GM23338 (cell line): Measurements from ENCODE around the gene FAM43A. TPM values are rescaled to one million over a fixed set of nuclear protein-coding genes. Genes with fewer than 3 reads are reported as not detected.

ENCODE experiments used
- ATAC-seq: fragments of 200-7000 bp; cut with Tn5 transposase; 3 replicates; pipeline ENCODE4 v1.9.1; 2020
- DNase-seq: peaks from one replicate; pipeline ENCODE4 v3.0.0-alpha.2; 2015; ENCODE audit warnings: low spot score
- H2AFZ ChIP-seq: fragments of 200-600 bp; sonication (generic); 2 replicates; pipeline ENCODE4 v1.8.0; 2016; ENCODE audit warnings: antibody characterized with exemption, mild to moderate bottlenecking, moderate library complexity
- H3F3A ChIP-seq: fragments of 200-600 bp; sonication (generic); replicated peaks from 2 replicates; pipeline ENCODE4 v1.8.0; 2017; ENCODE audit warnings: antibody characterized with exemption, mixed run types, low read depth
- H3K27ac ChIP-seq: fragments of 200-600 bp; sonication (generic); 2 replicates; pipeline ENCODE4 v1.6.1; 2016; ENCODE audit warnings: low read depth
- H3K27me3 ChIP-seq: fragments of 200-600 bp; sonication (generic); 2 replicates; pipeline ENCODE4 v1.8.0; 2016; ENCODE audit warnings: mild to moderate bottlenecking, mixed run types, moderate library complexity; ENCODE audit not compliant: insufficient read depth
- H3K36me3 ChIP-seq: fragments of 200-600 bp; sonication (generic); 2 replicates; pipeline ENCODE4 v1.8.0; 2016; ENCODE audit warnings: mild to moderate bottlenecking; ENCODE audit not compliant: insufficient read depth
- H3K4me1 ChIP-seq: fragments of 200-600 bp; sonication (generic); 2 replicates; pipeline ENCODE4 v1.8.0; 2016; ENCODE audit warnings: mild to moderate bottlenecking, moderate library complexity; ENCODE audit not compliant: insufficient read depth
- H3K4me2 ChIP-seq: fragments of 200-600 bp; sonication (generic); 2 replicates; pipeline ENCODE4 v1.7.1; 2017; ENCODE audit warnings: mixed run types
- H3K4me3 ChIP-seq: fragments of 200-600 bp; sonication (generic); 2 replicates; pipeline ENCODE4 v1.6.1; 2016; ENCODE audit warnings: mixed run types
- H3K79me2 ChIP-seq: fragments of 200-600 bp; sonication (generic); replicated peaks from 2 replicates; pipeline ENCODE4 v1.8.0; 2017; ENCODE audit warnings: mild to moderate bottlenecking; ENCODE audit not compliant: insufficient read depth
- H3K9me2 ChIP-seq: fragments of 200-600 bp; sonication (generic); 2 replicates; pipeline ENCODE4 v1.8.0; 2017; ENCODE audit not compliant: insufficient read depth
- H4K20me1 ChIP-seq: fragments of 200-600 bp; sonication (generic); replicated peaks from 2 replicates; pipeline ENCODE4 v1.8.0; 2017; ENCODE audit warnings: mild to moderate bottlenecking; ENCODE audit not compliant: insufficient read depth
- H3K27ac Mint-ChIP-seq: 2 replicates; pipeline ENCODE4 v1.8.0; 2020; ENCODE audit warnings: inconsistent platforms, mild to moderate bottlenecking, moderate library complexity, mixed read lengths
- H3K27me3 Mint-ChIP-seq: 3 replicates; pipeline ENCODE4 v1.8.0; 2022; ENCODE audit warnings: low read depth, mild to moderate bottlenecking, moderate library complexity, mixed read lengths, inconsistent platforms; ENCODE audit not compliant: insufficient read depth, poor library complexity
- H3K36me3 Mint-ChIP-seq: 3 replicates; pipeline ENCODE4 v1.8.0; 2021; ENCODE audit warnings: low read depth, mild to moderate bottlenecking, inconsistent platforms, moderate library complexity, mixed read lengths
- H3K4me1 Mint-ChIP-seq: 3 replicates; pipeline ENCODE4 v1.8.0; 2020; ENCODE audit warnings: mild to moderate bottlenecking, inconsistent platforms, mixed read lengths
- H3K4me3 Mint-ChIP-seq: 3 replicates; pipeline ENCODE4 v1.8.0; 2021; ENCODE audit warnings: moderate library complexity, mild to moderate bottlenecking, inconsistent platforms, mixed read lengths
- H3K9me3 Mint-ChIP-seq: 3 replicates; pipeline ENCODE4 v1.8.0; 2020; ENCODE audit warnings: moderate library complexity, mild to moderate bottlenecking, inconsistent platforms, mixed read lengths
- EZH2 ChIP-seq: fragments of 200-600 bp; sonication (generic); IDR thresholded peaks from one replicate; pipeline ENCODE4 v1.8.0; 2017; ENCODE audit warnings: antibody characterized with exemption, mild to moderate bottlenecking, low read depth; ENCODE audit not compliant: unreplicated experiment
- JUNB ChIP-seq: IDR thresholded peaks from one replicate; pipeline ENCODE4 v1.6.1; 2016; ENCODE audit warnings: antibody characterized with exemption; ENCODE audit not compliant: unreplicated experiment
- NANOG ChIP-seq: IDR thresholded peaks from 2 replicates; pipeline ENCODE4 v1.6.1; 2016; ENCODE audit warnings: antibody characterized with exemption, borderline replicate concordance
- POLR2AphosphoS5 ChIP-seq: IDR thresholded peaks from 2 replicates; pipeline ENCODE4 v1.6.1; 2016; ENCODE audit warnings: antibody characterized with exemption, low read depth
- STAT1 ChIP-seq: IDR thresholded peaks from one replicate; pipeline ENCODE4 v1.6.1; 2016; ENCODE audit warnings: antibody characterized with exemption; ENCODE audit not compliant: unreplicated experiment
- ZNF114 ChIP-seq: fragments of 250-450 bp; sonication (Bioruptor Pico); IDR thresholded peaks from 2 replicates; pipeline ENCODE4 v1.5.0; 2020; ENCODE audit warnings: mild to moderate bottlenecking, moderate library complexity
- ZNF331 ChIP-seq: fragments of 250-450 bp; sonication (Bioruptor Pico); IDR thresholded peaks from 2 replicates; pipeline ENCODE4 v1.5.0; 2020; ENCODE audit warnings: low read depth, mild to moderate bottlenecking, moderate library complexity
- polyA plus RNA-seq: library from polyadenylated mRNA; unstranded; fragments of >200 nt; fragmentation: Nextera tagmentation; extraction: Ambion mirVana; gene quantifications from 2 replicates; pipeline ENCODE4 v1.2.1, GENCODE V29; 2016
- total RNA-seq: library from RNA; depleted of rRNA; stranded (reverse); fragments of >200 nt; shearing (Covaris generic); gene quantifications from 2 replicates; pipeline ENCODE4 v1.2.3, GENCODE V29; 2014
- TF ChIP-seq, protein P1 (sequence below): fragments of 250-450 bp; sonication (Bioruptor Pico); IDR thresholded peaks from 2 replicates; pipeline ENCODE4 v1.5.0; 2020; ENCODE audit warnings: mild to moderate bottlenecking, moderate library complexity
- TF ChIP-seq, protein P2 (sequence below): IDR thresholded peaks from one replicate; pipeline ENCODE4 v1.6.1; 2018; ENCODE audit warnings: antibody characterized with exemption; ENCODE audit not compliant: unreplicated experiment

The FAM43A gene
- total and polyA plus RNA-seq, 2 experiments from 2014 or later: 2.4 to 6.4 TPM

DNA sequence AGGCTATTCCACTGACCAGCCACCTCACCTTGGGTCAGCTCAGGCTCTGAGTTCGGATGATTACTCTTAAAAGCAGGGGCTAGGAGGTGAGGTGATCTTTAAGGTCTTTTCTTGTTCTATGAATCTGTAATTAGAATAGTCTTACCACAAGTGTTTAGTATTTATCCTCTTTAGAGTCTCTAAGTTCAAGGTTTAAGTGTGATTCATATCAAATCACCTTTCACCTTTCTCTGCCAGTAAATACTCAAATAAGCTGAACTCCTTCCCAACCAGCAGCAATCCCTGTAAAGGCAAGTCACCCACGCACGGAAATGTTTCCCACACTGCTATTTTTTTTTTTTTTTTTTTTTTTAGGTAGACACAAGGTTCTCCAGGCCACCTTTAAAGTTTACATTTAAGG lies 37.9 kb upstream of the FAM43A start:
- no peaks in the 10 kb centered on the region for H3F3A ChIP-seq
- H3K4me3 ChIP-seq: no peak overlapping the region
- Mint-ChIP-seq H3K27ac (no peak overlapping the region), H3K4me1 (no peaks in the 10 kb centered on the region), H3K36me3 (peaks cover 79% of the 10 kb centered on the region), H3K9me3 (no peaks in the 10 kb centered on the region), H3K4me3 (no peak overlapping the region), H3K27me3 (no peaks in the 10 kb centered on the region)
- H3K4me1 ChIP-seq: no peaks in the 10 kb centered on the region
- H4K20me1 ChIP-seq: peaks cover 13% of the 10 kb centered on the region
- no peak for DNase-seq
- no peaks in the 10 kb centered on the region for H3K9me2 ChIP-seq
- peaks cover 38% of the 10 kb centered on the region for H3K36me3 ChIP-seq
- no peak overlapping the region for H3K27ac ChIP-seq
- no peak overlapping the region for H3K4me2 ChIP-seq
- H2AFZ ChIP-seq: no peak overlapping the region
- no peak for TF ChIP-seq POLR2AphosphoS5
- TF ChIP-seq, protein P1, sequence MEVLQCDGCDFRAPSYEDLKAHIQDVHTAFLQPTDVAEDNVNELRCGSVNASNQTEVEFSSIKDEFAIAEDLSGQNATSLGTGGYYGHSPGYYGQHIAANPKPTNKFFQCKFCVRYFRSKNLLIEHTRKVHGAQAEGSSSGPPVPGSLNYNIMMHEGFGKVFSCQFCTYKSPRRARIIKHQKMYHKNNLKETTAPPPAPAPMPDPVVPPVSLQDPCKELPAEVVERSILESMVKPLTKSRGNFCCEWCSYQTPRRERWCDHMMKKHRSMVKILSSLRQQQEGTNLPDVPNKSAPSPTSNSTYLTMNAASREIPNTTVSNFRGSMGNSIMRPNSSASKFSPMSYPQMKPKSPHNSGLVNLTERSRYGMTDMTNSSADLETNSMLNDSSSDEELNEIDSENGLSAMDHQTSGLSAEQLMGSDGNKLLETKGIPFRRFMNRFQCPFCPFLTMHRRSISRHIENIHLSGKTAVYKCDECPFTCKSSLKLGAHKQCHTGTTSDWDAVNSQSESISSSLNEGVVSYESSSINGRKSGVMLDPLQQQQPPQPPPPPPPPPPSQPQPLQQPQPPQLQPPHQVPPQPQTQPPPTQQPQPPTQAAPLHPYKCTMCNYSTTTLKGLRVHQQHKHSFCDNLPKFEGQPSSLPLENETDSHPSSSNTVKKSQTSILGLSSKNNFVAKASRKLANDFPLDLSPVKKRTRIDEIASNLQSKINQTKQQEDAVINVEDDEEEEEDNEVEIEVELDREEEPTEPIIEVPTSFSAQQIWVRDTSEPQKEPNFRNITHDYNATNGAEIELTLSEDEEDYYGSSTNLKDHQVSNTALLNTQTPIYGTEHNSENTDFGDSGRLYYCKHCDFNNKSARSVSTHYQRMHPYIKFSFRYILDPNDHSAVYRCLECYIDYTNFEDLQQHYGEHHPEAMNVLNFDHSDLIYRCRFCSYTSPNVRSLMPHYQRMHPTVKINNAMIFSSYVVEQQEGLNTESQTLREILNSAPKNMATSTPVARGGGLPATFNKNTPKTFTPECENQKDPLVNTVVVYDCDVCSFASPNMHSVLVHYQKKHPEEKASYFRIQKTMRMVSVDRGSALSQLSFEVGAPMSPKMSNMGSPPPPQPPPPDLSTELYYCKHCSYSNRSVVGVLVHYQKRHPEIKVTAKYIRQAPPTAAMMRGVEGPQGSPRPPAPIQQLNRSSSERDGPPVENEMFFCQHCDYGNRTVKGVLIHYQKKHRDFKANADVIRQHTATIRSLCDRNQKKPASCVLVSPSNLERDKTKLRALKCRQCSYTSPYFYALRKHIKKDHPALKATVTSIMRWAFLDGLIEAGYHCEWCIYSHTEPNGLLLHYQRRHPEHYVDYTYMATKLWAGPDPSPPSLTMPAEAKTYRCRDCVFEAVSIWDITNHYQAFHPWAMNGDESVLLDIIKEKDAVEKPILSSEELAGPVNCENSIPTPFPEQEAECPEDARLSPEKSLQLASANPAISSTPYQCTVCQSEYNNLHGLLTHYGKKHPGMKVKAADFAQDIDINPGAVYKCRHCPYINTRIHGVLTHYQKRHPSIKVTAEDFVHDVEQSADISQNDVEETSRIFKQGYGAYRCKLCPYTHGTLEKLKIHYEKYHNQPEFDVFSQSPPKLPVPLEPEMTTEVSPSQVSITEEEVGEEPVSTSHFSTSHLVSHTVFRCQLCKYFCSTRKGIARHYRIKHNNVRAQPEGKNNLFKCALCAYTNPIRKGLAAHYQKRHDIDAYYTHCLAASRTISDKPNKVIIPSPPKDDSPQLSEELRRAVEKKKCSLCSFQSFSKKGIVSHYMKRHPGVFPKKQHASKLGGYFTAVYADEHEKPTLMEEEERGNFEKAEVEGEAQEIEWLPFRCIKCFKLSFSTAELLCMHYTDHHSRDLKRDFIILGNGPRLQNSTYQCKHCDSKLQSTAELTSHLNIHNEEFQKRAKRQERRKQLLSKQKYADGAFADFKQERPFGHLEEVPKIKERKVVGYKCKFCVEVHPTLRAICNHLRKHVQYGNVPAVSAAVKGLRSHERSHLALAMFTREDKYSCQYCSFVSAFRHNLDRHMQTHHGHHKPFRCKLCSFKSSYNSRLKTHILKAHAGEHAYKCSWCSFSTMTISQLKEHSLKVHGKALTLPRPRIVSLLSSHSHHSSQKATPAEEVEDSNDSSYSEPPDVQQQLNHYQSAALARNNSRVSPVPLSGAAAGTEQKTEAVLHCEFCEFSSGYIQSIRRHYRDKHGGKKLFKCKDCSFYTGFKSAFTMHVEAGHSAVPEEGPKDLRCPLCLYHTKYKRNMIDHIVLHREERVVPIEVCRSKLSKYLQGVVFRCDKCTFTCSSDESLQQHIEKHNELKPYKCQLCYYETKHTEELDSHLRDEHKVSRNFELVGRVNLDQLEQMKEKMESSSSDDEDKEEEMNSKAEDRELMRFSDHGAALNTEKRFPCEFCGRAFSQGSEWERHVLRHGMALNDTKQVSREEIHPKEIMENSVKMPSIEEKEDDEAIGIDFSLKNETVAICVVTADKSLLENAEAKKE (CRISPR knock-in tag): no peak
- TF ChIP-seq, protein P2, sequence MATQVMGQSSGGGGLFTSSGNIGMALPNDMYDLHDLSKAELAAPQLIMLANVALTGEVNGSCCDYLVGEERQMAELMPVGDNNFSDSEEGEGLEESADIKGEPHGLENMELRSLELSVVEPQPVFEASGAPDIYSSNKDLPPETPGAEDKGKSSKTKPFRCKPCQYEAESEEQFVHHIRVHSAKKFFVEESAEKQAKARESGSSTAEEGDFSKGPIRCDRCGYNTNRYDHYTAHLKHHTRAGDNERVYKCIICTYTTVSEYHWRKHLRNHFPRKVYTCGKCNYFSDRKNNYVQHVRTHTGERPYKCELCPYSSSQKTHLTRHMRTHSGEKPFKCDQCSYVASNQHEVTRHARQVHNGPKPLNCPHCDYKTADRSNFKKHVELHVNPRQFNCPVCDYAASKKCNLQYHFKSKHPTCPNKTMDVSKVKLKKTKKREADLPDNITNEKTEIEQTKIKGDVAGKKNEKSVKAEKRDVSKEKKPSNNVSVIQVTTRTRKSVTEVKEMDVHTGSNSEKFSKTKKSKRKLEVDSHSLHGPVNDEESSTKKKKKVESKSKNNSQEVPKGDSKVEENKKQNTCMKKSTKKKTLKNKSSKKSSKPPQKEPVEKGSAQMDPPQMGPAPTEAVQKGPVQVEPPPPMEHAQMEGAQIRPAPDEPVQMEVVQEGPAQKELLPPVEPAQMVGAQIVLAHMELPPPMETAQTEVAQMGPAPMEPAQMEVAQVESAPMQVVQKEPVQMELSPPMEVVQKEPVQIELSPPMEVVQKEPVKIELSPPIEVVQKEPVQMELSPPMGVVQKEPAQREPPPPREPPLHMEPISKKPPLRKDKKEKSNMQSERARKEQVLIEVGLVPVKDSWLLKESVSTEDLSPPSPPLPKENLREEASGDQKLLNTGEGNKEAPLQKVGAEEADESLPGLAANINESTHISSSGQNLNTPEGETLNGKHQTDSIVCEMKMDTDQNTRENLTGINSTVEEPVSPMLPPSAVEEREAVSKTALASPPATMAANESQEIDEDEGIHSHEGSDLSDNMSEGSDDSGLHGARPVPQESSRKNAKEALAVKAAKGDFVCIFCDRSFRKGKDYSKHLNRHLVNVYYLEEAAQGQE: no peak
- TF ChIP-seq STAT1: no peak
- TF ChIP-seq ZNF114 (CRISPR knock-in tag): no peak
- TF ChIP-seq EZH2: no peak
- no peak for TF ChIP-seq NANOG
- TF ChIP-seq ZNF331 (CRISPR knock-in tag): no peak
- no peak for TF ChIP-seq JUNB
- peaks cover 4% of the 10 kb centered on the region; the same call in 1 of the 2 replicates for H3K79me2 ChIP-seq
- H3K27me3 ChIP-seq: no peaks in the 10 kb centered on the region
- ATAC-seq: no peak
